Upper lobe of left lung (tissue), 6 donors: Measurements from ENCODE around the gene TYMS. TPM values are rescaled to one million over a fixed set of nuclear protein-coding genes. Genes with fewer than 3 reads are reported as not detected.

Experiments used
- ATAC-seq, 2 donors: fragments of 200-7000 bp; cut with Tn5 transposase; one replicate each; pipeline ENCODE4 v1.9.1; 2022; ENCODE audit warnings: mild to moderate bottlenecking in 2 of 2, moderate library complexity in 2 of 2; ENCODE audit not compliant: low FRiP score in 2 of 2
- DNase-seq, 2 donors: peaks; one replicate each; pipeline ENCODE4 v3.0.0-alpha.2; 2019 to 2020
- H3K27ac ChIP-seq, 4 donors: fragments of 200-600 bp; sonication (generic); one replicate each; pipeline ENCODE4 v1.5.1; 2016 to 2019
- H3K27me3 ChIP-seq, 4 donors: fragments of 200-600 bp; sonication (generic); one replicate each; pipeline ENCODE4 v1.5.1; 2017 to 2019
- H3K36me3 ChIP-seq, 4 donors: fragments of 200-600 bp; sonication (generic); one replicate each; pipeline ENCODE4 v1.5.1; 2016 to 2019
- H3K4me1 ChIP-seq, 4 donors: fragments of 200-600 bp; sonication (generic); one replicate each; pipeline ENCODE4 v1.5.1; 2018 to 2019
- H3K4me3 ChIP-seq, 4 donors: fragments of 200-600 bp; sonication (generic); one replicate each; pipeline ENCODE4 v1.5.1; 2017 to 2019; ENCODE audit warnings: mild to moderate bottlenecking in 2 of 4, moderate library complexity in 1 of 4
- H3K9me3 ChIP-seq, 4 donors: fragments of 200-600 bp; sonication (generic); one replicate each; pipeline ENCODE4 v1.5.1; 2018 to 2019
- CTCF ChIP-seq, 6 experiments: fragments of 450-650 bp in 4 of 6; fragments of 200-600 bp in 2 of 6; sonication (generic) in 2 of 6; IDR thresholded peaks; one replicate each; pipeline ENCODE4 v1.5.1; 2016 to 2019; ENCODE audit warnings: antibody characterized with exemption in 6 of 6
- EP300 ChIP-seq, 4 donors: sonication (generic); formaldehyde crosslinking; IDR thresholded peaks; one replicate each; pipeline ENCODE4 v1.5.1; 2017; ENCODE audit warnings: antibody characterized with exemption in 4 of 4, control low read depth in 2 of 4
- POLR2A ChIP-seq, 4 donors: fragments of 450-650 bp; IDR thresholded peaks; one replicate each; pipeline ENCODE4 v1.5.1; 2016 to 2017; ENCODE audit warnings: antibody characterized with exemption in 4 of 4, mild to moderate bottlenecking in 2 of 4
- POLR2AphosphoS5 ChIP-seq, 2 donors: sonication (generic); formaldehyde crosslinking; IDR thresholded peaks; one replicate each; pipeline ENCODE4 v1.5.1; 2017; ENCODE audit warnings: antibody characterized with exemption in 2 of 2
- WGBS, 2 donors: methylation state at CpG; one replicate each; pipeline ENCODE4 v1.1.5; 2017 to 2018; 5-methylcytosine and 5-hydroxymethylcytosine counted together
- total RNA-seq, 6 donors: library from RNA; depleted of rRNA in 4 of 6; stranded (reverse); fragments of >200 nt in 4 of 6; gene quantifications; one replicate each; pipeline versions ENCODE4 v1.1.0 to v1.2.1, GENCODE V29; 2016 to 2021
- donor health status: DM: no; HTN: no; CAD: no; lungs with moderate emphysema.
- donor health status: DM: no; HTN: yes; CAD: no; lungs with severe emphysema.

The TYMS gene
- total RNA-seq, 6 donors from 2014 or later = 5.2 to 16.3 (median 7.6) TPM; not detected in 1

GRCh38 chr18:627231-627630 lies 30.2 kb upstream of the TYMS start:
- H3K9me3 ChIP-seq = no peaks in the 10 kb centered on the region
- no peak for DNase-seq
- 68 to 71% methylated on average over 2 of the region's 2 CpGs for WGBS, 2 donors
- no peak overlapping the region for H3K4me3 ChIP-seq
- H3K27ac ChIP-seq = no peak overlapping the region
- H3K36me3 ChIP-seq = no peaks in the 10 kb centered on the region
- H3K27me3 ChIP-seq = no peaks in the 10 kb centered on the region
- ATAC-seq = no peak
- peaks cover 0 to 3% (median 0%) of the 10 kb centered on the region in 4 donors for H3K4me1 ChIP-seq
- TF ChIP-seq EP300 (IDR thresholded peaks at IDR 0.05) = no peak

- H3K27ac ChIP-seq = no peak overlapping the region
- no peak overlapping the region for H3K4me3 ChIP-seq
- no peaks in the 10 kb centered on the region for H3K4me1 ChIP-seq
- H3K36me3 ChIP-seq = no peaks in the 10 kb centered on the region
- DNase-seq (no peak), ATAC-seq (no peak)
- TF ChIP-seq POLR2AphosphoS5 (IDR thresholded peaks at IDR 0.05) = no peak
- no peak for TF ChIP-seq EP300 (IDR thresholded peaks at IDR 0.05)
- peak in 1 of 6 experiments; percentile 11 for TF ChIP-seq CTCF (IDR thresholded peaks at IDR 0.05)
- no peak for TF ChIP-seq POLR2A (IDR thresholded peaks at IDR 0.05)
- 85 to 93% methylated on average over 6 of the region's 6 CpGs for WGBS, 2 donors
- no peaks in the 10 kb centered on the region for H3K9me3 ChIP-seq
- no peaks in the 10 kb centered on the region for H3K27me3 ChIP-seq
These were observed 27.9 kb upstream of the TYMS start for GRCh38 chr18:629269-630150.

GRCh38 chr18:631560-631959 lies 25.9 kb upstream of the TYMS start:
- ATAC-seq (no peak), DNase-seq (no peak)
- no peaks in the 10 kb centered on the region for H3K27me3 ChIP-seq
- TF ChIP-seq EP300 (IDR thresholded peaks at IDR 0.05) (no peak), CTCF (IDR thresholded peaks at IDR 0.05) (no peak), POLR2AphosphoS5 (IDR thresholded peaks at IDR 0.05) (no peak), POLR2A (IDR thresholded peaks at IDR 0.05) (no peak)
- H3K27ac ChIP-seq = no peak overlapping the region
- H3K36me3 ChIP-seq = no peaks in the 10 kb centered on the region
- H3K4me3 ChIP-seq = no peak overlapping the region
- no peaks in the 10 kb centered on the region for H3K4me1 ChIP-seq
- no peaks in the 10 kb centered on the region for H3K9me3 ChIP-seq

GRCh38 chr18:634551-635045 lies 22.9 kb upstream of the TYMS start:
- no peak overlapping the region for H3K27ac ChIP-seq
- no peak for DNase-seq

GRCh38 chr18:635171-635570 lies 22.3 kb upstream of the TYMS start:
- WGBS, 2 donors = 81 to 83% methylated on average over 8 of the region's 8 CpGs
- no peak overlapping the region for H3K4me3 ChIP-seq
- TF ChIP-seq POLR2AphosphoS5 (IDR thresholded peaks at IDR 0.05) (no peak), EP300 (IDR thresholded peaks at IDR 0.05) (no peak), CTCF (IDR thresholded peaks at IDR 0.05) (no peak), POLR2A (IDR thresholded peaks at IDR 0.05) (no peak)
- DNase-seq (no peak), ATAC-seq (no peak)
- no peaks in the 10 kb centered on the region for H3K9me3 ChIP-seq
- no peaks in the 10 kb centered on the region for H3K27me3 ChIP-seq
- H3K4me1 ChIP-seq = no peaks in the 10 kb centered on the region
- no peaks in the 10 kb centered on the region for H3K36me3 ChIP-seq
- H3K27ac ChIP-seq = no peak overlapping the region

More at GRCh38 chr18:634551-635045, 22.9 kb upstream of the TYMS start:
- H3K27me3 ChIP-seq = no peaks in the 10 kb centered on the region
- TF ChIP-seq EP300 (IDR thresholded peaks at IDR 0.05) (no peak), POLR2AphosphoS5 (IDR thresholded peaks at IDR 0.05) (no peak), CTCF (IDR thresholded peaks at IDR 0.05) (no peak), POLR2A (IDR thresholded peaks at IDR 0.05) (no peak)
- H3K4me1 ChIP-seq = no peaks in the 10 kb centered on the region
- WGBS, 2 donors = 68 to 74% methylated on average over 2 of the region's 2 CpGs
- no peaks in the 10 kb centered on the region for H3K36me3 ChIP-seq
- H3K9me3 ChIP-seq = no peaks in the 10 kb centered on the region
- H3K4me3 ChIP-seq = no peak overlapping the region
- ATAC-seq = no peak
